WTC11 (cell line): ENCODE measurements around the gene COMMD7. TPM values are rescaled to one million over a fixed set of nuclear protein-coding genes. Genes with fewer than 3 reads are reported as not detected.
A peak's percentile ranks its signal among the peaks of the same experiment; 100 is the strongest.

Source experiments
- ATAC-seq: fragments of 200-7000 bp; cut with Tn5 transposase; 2 replicates; pipeline ENCODE4 v1.10.0; 2021; ENCODE audit warnings: mild to moderate bottlenecking, moderate library complexity
- CTCF ChIA-PET: fragments of 300-600 bp; sonication (Branson Sonifier 250); formaldehyde crosslinking; loops from one replicate; lab custom pipeline; 2021; ENCODE audit warnings: antibody characterized with exemption; lab: Charles Lee
- POLR2A ChIA-PET: fragments of 350-600 bp; sonication (Branson Sonifier 250); formaldehyde crosslinking; loops from one replicate; lab custom pipeline; 2021; ENCODE audit warnings: antibody characterized with exemption; lab: Charles Lee
- DNase-seq: peaks from one replicate; pipeline ENCODE4 v3.0.0; 2021; ENCODE audit warnings: low spot score
- H3K27ac Mint-ChIP-seq: 2 replicates; pipeline ENCODE4 v1.8.0; 2021; ENCODE audit warnings: mixed read lengths
- H3K27me3 Mint-ChIP-seq: 2 replicates; pipeline ENCODE4 v1.8.0; 2021; ENCODE audit warnings: low read depth, mild to moderate bottlenecking, moderate library complexity, mixed read lengths
- H3K36me3 Mint-ChIP-seq: 2 replicates; pipeline ENCODE4 v1.8.0; 2021; ENCODE audit warnings: mixed read lengths
- H3K4me1 Mint-ChIP-seq: 2 replicates; pipeline ENCODE4 v1.8.0; 2022; ENCODE audit warnings: mixed read lengths
- H3K4me3 Mint-ChIP-seq: 2 replicates; pipeline ENCODE4 v1.8.0; 2021; ENCODE audit warnings: mild to moderate bottlenecking, moderate library complexity, mixed read lengths
- H3K9me3 Mint-ChIP-seq: 2 replicates; pipeline ENCODE4 v1.8.0; 2021; ENCODE audit warnings: mixed read lengths
- CBFB ChIP-seq: sonication (generic); formaldehyde crosslinking; IDR thresholded peaks from 2 replicates; pipeline ENCODE4 v1.8.1; 2022; ENCODE audit warnings: mild to moderate bottlenecking, low read depth, missing genetic modification reagents
- NFYB ChIP-seq: sonication (generic); formaldehyde crosslinking; conservative IDR thresholded peaks from 2 replicates; pipeline ENCODE4 v1.8.0; 2022; ENCODE audit warnings: low read depth, missing genetic modification reagents
- NR3C1 ChIP-seq: sonication (generic); formaldehyde crosslinking; conservative IDR thresholded peaks from 2 replicates; pipeline ENCODE4 v1.8.1; 2023; ENCODE audit warnings: low read depth, mild to moderate bottlenecking, missing genetic modification reagents
- RORB ChIP-seq: fragments of 250-450 bp; sonication (Bioruptor Pico); IDR thresholded peaks from 2 replicates; pipeline ENCODE4 v1.9.0; 2021; ENCODE audit warnings: mild to moderate bottlenecking
- ZNF232 ChIP-seq: sonication (generic); formaldehyde crosslinking; IDR thresholded peaks from 2 replicates; pipeline ENCODE4 v1.8.0; 2022; ENCODE audit warnings: mild to moderate bottlenecking, missing genetic modification reagents
- total RNA-seq: library from RNA; stranded (reverse); gene quantifications from 3 replicates; pipeline ENCODE4 v1.2.3, GENCODE V29; 2021
- TF ChIP-seq, protein P1 (sequence below): sonication (generic); formaldehyde crosslinking; IDR thresholded peaks from 2 replicates; pipeline ENCODE4 v1.8.0; 2022; ENCODE audit warnings: mild to moderate bottlenecking, missing genetic modification reagents
- TF ChIP-seq, protein P2 (sequence below): sonication (generic); formaldehyde crosslinking; IDR thresholded peaks from 2 replicates; pipeline ENCODE4 v1.8.0; 2022; ENCODE audit warnings: mild to moderate bottlenecking, missing genetic modification reagents
- TF ChIP-seq, protein P3 (sequence below): sonication (generic); formaldehyde crosslinking; IDR thresholded peaks from 2 replicates; pipeline ENCODE4 v1.8.0; 2023; ENCODE audit warnings: mild to moderate bottlenecking, missing genetic modification reagents
- TF ChIP-seq, protein P4 (sequence below): fragments of 250-450 bp; sonication (Bioruptor Pico); IDR thresholded peaks from 2 replicates; pipeline ENCODE4 v1.9.0; 2021; ENCODE audit warnings: mild to moderate bottlenecking, borderline replicate concordance

COMMD7 gene
- total RNA-seq, 1 experiment from 2014 or later = 42.3 TPM

DNA sequence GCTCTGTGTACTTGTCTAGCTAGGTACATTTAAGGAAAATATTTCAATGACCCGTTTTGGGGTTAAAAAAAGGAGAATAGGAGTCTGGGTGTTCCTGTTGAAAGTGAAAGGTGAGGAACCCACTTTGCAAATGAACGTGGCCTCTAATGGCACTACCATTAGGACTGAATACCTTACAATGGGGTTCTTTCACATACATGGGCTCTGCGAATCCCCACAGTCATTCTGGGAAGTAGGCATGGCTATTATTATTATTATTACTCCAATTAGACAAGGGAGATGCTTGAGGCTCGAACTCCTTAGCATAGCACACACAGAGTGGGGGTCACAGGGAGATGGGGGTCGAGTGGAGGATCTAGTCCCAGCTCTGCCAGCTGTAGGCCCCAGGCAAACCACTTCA, 12.9 kb upstream of the COMMD7 start:
- Mint-ChIP-seq H3K36me3 (no peaks in the 10 kb centered on the region), H3K4me3 (no peak overlapping the region), H3K9me3 (no peaks in the 10 kb centered on the region), H3K4me1 (peaks cover 76% of the 10 kb centered on the region), H3K27me3 (no peaks in the 10 kb centered on the region), H3K27ac (peak overlapping the region; percentile 95)
- DNase-seq (no peak), ATAC-seq (peak; percentile 32)
- POLR2A ChIA-PET = interaction anchor here (1.2 kb wide), 1 partner anchor 22 kb away, joined by 5 read pairs; no protein-coding TSS in a partner anchor
- CTCF ChIA-PET = interaction anchor here (0.5 to 1.6 kb wide), 5 partner anchors 11 to 34 kb away, joined by 3 to 12 read pairs (median 6); partner anchors contain the start of gene COMMD7
- TF ChIP-seq, protein P1, sequence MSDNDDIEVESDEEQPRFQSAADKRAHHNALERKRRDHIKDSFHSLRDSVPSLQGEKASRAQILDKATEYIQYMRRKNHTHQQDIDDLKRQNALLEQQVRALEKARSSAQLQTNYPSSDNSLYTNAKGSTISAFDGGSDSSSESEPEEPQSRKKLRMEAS (CRISPR knock-in tag) = no peak
- TF ChIP-seq CBFB (no peak), NFYB (no peak), RORB (no peak), ZNF232 (CRISPR knock-in tag) (no peak)
- TF ChIP-seq, protein P2, sequence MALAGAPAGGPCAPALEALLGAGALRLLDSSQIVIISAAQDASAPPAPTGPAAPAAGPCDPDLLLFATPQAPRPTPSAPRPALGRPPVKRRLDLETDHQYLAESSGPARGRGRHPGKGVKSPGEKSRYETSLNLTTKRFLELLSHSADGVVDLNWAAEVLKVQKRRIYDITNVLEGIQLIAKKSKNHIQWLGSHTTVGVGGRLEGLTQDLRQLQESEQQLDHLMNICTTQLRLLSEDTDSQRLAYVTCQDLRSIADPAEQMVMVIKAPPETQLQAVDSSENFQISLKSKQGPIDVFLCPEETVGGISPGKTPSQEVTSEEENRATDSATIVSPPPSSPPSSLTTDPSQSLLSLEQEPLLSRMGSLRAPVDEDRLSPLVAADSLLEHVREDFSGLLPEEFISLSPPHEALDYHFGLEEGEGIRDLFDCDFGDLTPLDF (CRISPR knock-in tag) = no peak
- TF ChIP-seq, protein P3, sequence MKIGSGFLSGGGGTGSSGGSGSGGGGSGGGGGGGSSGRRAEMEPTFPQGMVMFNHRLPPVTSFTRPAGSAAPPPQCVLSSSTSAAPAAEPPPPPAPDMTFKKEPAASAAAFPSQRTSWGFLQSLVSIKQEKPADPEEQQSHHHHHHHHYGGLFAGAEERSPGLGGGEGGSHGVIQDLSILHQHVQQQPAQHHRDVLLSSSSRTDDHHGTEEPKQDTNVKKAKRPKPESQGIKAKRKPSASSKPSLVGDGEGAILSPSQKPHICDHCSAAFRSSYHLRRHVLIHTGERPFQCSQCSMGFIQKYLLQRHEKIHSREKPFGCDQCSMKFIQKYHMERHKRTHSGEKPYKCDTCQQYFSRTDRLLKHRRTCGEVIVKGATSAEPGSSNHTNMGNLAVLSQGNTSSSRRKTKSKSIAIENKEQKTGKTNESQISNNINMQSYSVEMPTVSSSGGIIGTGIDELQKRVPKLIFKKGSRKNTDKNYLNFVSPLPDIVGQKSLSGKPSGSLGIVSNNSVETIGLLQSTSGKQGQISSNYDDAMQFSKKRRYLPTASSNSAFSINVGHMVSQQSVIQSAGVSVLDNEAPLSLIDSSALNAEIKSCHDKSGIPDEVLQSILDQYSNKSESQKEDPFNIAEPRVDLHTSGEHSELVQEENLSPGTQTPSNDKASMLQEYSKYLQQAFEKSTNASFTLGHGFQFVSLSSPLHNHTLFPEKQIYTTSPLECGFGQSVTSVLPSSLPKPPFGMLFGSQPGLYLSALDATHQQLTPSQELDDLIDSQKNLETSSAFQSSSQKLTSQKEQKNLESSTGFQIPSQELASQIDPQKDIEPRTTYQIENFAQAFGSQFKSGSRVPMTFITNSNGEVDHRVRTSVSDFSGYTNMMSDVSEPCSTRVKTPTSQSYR (CRISPR knock-in tag) = no peak

DNA sequence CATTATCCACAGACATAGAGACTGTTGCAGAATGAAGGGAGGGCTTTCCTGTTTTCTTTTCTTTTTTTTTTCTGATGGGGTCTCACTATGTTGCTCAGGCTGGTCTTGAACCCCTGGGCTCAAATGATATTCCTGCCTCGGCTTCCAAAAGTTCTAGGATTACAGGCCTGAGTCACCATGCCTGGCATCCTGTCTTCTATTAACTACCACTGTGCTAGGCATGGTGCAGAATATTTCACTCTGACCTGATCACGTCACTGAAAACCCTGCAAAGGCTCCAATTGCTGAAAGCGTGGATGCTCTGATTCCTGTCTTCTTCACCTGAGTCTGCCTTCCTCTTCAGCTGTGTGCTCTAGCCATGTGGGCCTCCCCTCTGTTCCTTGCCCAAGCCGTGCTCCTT, 10.5 kb upstream of the COMMD7 start:
- Mint-ChIP-seq H3K27ac (peak overlapping the region; percentile 92), H3K36me3 (no peaks in the 10 kb centered on the region), H3K4me3 (no peak overlapping the region), H3K27me3 (no peaks in the 10 kb centered on the region), H3K4me1 (peaks cover 84% of the 10 kb centered on the region), H3K9me3 (no peaks in the 10 kb centered on the region)
- no peak for TF ChIP-seq NR3C1 (CRISPR knock-in tag)
- DNase-seq = no peak
- CTCF ChIA-PET = interaction anchor here (1.0 to 1.1 kb wide), 3 partner anchors 9 to 25 kb away, joined by 3 read pairs; no protein-coding TSS in a partner anchor
- POLR2A ChIA-PET = no interaction called here
- no peak for ATAC-seq

DNA sequence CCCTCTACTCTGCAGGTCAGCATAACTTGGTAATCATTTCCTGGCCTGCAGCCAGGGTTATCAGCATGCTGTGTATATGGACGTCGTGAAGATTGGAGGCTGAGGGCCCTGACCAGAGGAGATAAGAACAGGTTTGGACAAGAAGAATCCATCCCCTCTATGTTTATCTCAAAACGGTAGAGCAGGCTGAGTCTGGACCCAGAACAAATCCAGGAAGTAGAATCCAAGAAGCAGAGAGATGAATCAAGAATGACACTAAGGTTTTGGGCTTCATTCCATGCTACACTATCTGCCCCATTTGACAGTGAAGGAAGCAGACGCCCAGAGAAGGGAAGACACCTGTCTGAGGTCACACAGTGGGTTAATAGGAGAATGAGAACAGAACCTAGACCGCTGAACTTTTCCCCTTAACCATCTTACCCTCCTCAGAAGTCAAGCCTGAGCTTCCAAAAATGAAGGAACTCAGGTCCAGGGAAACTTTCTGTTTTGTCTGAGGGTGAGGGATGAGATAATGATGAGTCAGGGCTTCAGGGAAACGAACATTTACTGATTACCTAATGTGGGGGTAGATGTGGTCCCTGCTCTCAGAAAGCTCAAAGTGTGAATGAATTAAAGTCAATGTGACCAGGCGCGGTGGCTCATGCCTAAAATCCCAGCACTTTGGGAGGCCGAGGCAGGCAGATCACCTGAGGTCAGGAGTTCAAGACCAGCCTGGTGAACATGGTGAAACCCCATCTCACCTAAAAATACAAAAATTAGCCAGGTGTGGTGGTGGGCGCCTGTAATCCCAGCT, 9.4 kb upstream of the COMMD7 start:
- Mint-ChIP-seq H3K27ac (peak overlapping the region; percentile 97), H3K36me3 (no peaks in the 10 kb centered on the region), H3K4me1 (peaks cover 84% of the 10 kb centered on the region), H3K9me3 (no peaks in the 10 kb centered on the region), H3K4me3 (no peak overlapping the region), H3K27me3 (no peaks in the 10 kb centered on the region)
- ChIA-PET CTCF (interaction anchor here (0.8 to 1.0 kb wide), 2 partner anchors 10 to 37 kb away, joined by 3 read pairs; no protein-coding TSS in a partner anchor), POLR2A (no interaction called here)
- DNase-seq = no peak
- TF ChIP-seq, protein P4, sequence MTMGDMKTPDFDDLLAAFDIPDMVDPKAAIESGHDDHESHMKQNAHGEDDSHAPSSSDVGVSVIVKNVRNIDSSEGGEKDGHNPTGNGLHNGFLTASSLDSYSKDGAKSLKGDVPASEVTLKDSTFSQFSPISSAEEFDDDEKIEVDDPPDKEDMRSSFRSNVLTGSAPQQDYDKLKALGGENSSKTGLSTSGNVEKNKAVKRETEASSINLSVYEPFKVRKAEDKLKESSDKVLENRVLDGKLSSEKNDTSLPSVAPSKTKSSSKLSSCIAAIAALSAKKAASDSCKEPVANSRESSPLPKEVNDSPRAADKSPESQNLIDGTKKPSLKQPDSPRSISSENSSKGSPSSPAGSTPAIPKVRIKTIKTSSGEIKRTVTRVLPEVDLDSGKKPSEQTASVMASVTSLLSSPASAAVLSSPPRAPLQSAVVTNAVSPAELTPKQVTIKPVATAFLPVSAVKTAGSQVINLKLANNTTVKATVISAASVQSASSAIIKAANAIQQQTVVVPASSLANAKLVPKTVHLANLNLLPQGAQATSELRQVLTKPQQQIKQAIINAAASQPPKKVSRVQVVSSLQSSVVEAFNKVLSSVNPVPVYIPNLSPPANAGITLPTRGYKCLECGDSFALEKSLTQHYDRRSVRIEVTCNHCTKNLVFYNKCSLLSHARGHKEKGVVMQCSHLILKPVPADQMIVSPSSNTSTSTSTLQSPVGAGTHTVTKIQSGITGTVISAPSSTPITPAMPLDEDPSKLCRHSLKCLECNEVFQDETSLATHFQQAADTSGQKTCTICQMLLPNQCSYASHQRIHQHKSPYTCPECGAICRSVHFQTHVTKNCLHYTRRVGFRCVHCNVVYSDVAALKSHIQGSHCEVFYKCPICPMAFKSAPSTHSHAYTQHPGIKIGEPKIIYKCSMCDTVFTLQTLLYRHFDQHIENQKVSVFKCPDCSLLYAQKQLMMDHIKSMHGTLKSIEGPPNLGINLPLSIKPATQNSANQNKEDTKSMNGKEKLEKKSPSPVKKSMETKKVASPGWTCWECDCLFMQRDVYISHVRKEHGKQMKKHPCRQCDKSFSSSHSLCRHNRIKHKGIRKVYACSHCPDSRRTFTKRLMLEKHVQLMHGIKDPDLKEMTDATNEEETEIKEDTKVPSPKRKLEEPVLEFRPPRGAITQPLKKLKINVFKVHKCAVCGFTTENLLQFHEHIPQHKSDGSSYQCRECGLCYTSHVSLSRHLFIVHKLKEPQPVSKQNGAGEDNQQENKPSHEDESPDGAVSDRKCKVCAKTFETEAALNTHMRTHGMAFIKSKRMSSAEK (CRISPR knock-in tag) = no peak
- no peak for ATAC-seq
